Aorta (tissue), 5 donors: Measurements from ENCODE around the gene ELMO1. TPM values are rescaled to one million over a fixed set of nuclear protein-coding genes. Genes with fewer than 3 reads are reported as not detected.

Experiments
- ATAC-seq: fragments of 200-7000 bp; cut with Tn5 transposase; one replicate; pipeline ENCODE4 v1.9.1; 2022; ENCODE audit warnings: moderate library complexity; ENCODE audit not compliant: low FRiP score
- DNase-seq, 2 donors: peaks; one replicate each; pipeline ENCODE4 v3.0.0-alpha.2; 2020
- H3K27ac ChIP-seq, 2 donors: one replicate each; pipeline ENCODE4 v1.5.1; 2013; ENCODE audit warnings: low read length in 2 of 2, mild to moderate bottlenecking in 2 of 2, moderate library complexity in 2 of 2, control low read depth in 1 of 2, inconsistent platforms in 1 of 2, low read depth in 1 of 2
- H3K27me3 ChIP-seq, 2 donors: one replicate each; pipeline ENCODE4 v1.6.1; 2013; ENCODE audit warnings: control low read depth in 1 of 2, low read length in 1 of 2, mild to moderate bottlenecking in 1 of 2, moderate library complexity in 1 of 2; ENCODE audit not compliant: insufficient read depth in 2 of 2, control insufficient read depth in 1 of 2
- H3K36me3 ChIP-seq, 2 donors: one replicate each; pipeline ENCODE4 v1.6.1; 2013; ENCODE audit warnings: control low read depth in 1 of 2, low read length in 1 of 2, mild to moderate bottlenecking in 1 of 2; ENCODE audit not compliant: insufficient read depth in 2 of 2, control insufficient read depth in 1 of 2
- H3K4me1 ChIP-seq, 2 donors: one replicate each; pipeline ENCODE4 v1.6.1; 2013; ENCODE audit warnings: low read length in 2 of 2, control low read depth in 1 of 2, mild to moderate bottlenecking in 1 of 2, moderate library complexity in 1 of 2; ENCODE audit not compliant: insufficient read depth in 2 of 2, control insufficient read depth in 1 of 2
- H3K4me3 ChIP-seq, 2 donors: one replicate each; pipeline ENCODE4 v1.5.1; 2013; ENCODE audit warnings: low read length in 2 of 2, control low read depth in 1 of 2, mild to moderate bottlenecking in 1 of 2
- H3K9me3 ChIP-seq: one replicate; pipeline ENCODE4 v1.6.1; 2013; ENCODE audit warnings: mild to moderate bottlenecking, low read length; ENCODE audit not compliant: control insufficient read depth
- WGBS, 2 donors: extraction: QIAGEN DNeasy Blood & Tissue Kit; methylation state at CpG; one replicate each; pipeline ENCODE4 v1.1.7; 2013; 5-methylcytosine and 5-hydroxymethylcytosine counted together
- intact Hi-C, 2 donors: fragments of 100-400 bp; cut with DNase I; formaldehyde crosslinking; loops; one replicate each; pipeline versions ENCODE4 v1.14.2 to v1.15.0; 2022
- polyA plus RNA-seq, 2 donors: library from polyadenylated mRNA; stranded (reverse); fragments of 200-250 nt; gene quantifications; one replicate each; pipeline ENCODE4 v1.2.3, GENCODE V29; 2013
- total RNA-seq, 2 donors: library from RNA; stranded (reverse); fragmentation: NEBNext Ultra II Directional; extraction: Animal tissue kit (Norgen Biotek cat#: 25700); gene quantifications; one replicate each; pipeline ENCODE4 v1.2.1, GENCODE V29; 2021
- donor health status: healthy with polysubstance abuse.
- donor health status: Bipolar disorder and iron deficiency.
- donor health status: DM: no; HTN: no; CAD: no.
- donor health status: DM: no; HTN: no; CAD: no.
- donor health status: DM: yes; HTN: yes; CAD: no.

The ELMO1 gene
- total and polyA plus RNA-seq, 4 donors = 1.8 to 86.9 (median 24.8) TPM

DNA sequence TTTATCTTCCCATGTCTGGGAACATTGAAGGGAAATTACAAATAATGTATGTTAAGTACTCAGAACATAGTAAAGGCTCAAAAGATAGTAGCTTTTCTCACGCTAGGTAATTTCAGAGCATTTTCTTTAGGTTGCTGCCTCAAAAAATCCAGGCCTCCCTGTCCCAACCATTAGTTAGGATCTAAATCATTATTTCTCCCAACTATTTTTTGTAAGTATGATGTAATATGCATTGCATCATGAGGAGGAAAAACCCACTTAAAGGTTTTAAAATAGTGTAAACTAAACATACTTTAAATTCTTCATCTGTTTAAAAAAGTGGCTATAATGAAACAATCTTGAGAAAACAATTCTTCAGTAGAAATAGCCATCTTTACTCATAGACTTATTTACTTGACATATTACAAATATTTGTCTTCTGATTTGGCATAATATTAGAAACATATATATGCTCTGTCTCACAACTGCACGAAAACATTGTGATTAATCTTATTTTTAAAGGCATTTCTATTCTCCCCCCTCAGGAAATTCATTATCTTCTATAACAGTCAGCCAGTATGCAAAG lies 329.3 kb downstream of the ELMO1 start:
- WGBS, 2 donors = 52 to 61% methylated on average over 2 of the region's 2 CpGs
- H3K27me3 ChIP-seq = no peaks in the 10 kb centered on the region
- DNase-seq (no peak), ATAC-seq (no peak)
- no peak overlapping the region for H3K27ac ChIP-seq
- intact Hi-C loops = loop anchor here in 1 of 2 donors (10.0 kb wide), 1 partner anchor 85 kb away; no protein-coding TSS in a partner anchor
- H3K9me3 ChIP-seq = no peaks in the 10 kb centered on the region
- peaks cover 0 to 3% of the 10 kb centered on the region in 2 donors for H3K4me1 ChIP-seq
- no peaks in the 10 kb centered on the region for H3K36me3 ChIP-seq
- H3K4me3 ChIP-seq = no peak overlapping the region

DNA sequence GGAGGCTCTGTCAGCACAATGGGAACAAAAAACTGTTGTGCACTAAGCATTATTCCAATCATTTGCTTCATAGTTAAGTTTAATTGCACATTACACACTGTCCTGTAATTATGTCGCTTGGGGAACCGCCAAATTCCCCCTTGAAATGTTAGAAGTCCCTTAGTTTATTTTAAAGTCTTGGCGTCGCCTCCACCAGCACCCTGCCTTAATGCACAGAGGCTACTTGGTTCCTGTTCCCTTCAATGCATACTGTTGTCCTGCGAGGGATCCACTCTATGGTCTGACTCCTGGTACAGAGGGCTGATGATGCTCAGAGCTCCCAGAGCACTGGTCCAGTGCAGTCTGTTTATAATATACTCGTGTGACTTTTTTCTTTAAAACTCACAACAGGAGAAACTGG lies 330.7 kb downstream of the ELMO1 start:
- no peaks in the 10 kb centered on the region for H3K27me3 ChIP-seq
- no peaks in the 10 kb centered on the region for H3K36me3 ChIP-seq
- no peak overlapping the region for H3K27ac ChIP-seq
- H3K9me3 ChIP-seq = no peaks in the 10 kb centered on the region
- DNase-seq (no peak), ATAC-seq (no peak)
- no peak overlapping the region for H3K4me3 ChIP-seq
- intact Hi-C loops = loop anchor here in 1 of 2 donors (10.0 kb wide), 1 partner anchor 83 kb away; no protein-coding TSS in a partner anchor
- peaks cover 0 to 3% of the 10 kb centered on the region in 2 donors for H3K4me1 ChIP-seq
- WGBS, 2 donors = 64 to 73% methylated on average over 6 of the region's 6 CpGs

DNA sequence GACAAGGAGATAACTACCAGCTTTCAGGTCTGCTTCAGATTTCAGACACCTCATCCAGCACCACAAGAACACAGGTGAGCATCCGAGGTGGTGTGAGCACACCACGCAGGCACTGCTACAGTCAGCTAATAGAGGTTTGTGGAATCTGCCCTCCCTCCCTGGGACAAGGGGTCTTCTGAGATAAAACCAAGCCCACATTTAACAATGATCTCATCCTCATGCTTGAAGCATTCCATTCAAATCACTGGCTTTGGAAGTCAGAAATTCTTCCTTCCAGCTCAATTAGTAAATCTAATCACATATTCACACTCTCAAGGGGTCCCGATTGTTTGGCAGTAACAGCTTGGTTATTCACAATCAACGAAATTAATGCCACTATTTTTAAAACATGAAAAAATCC lies 331.4 kb downstream of the ELMO1 start:
- Histone ChIP-seq H3K4me1 (peaks cover 0 to 3% of the 10 kb centered on the region in 2 donors), H3K27ac (no peak overlapping the region), H3K36me3 (no peaks in the 10 kb centered on the region), H3K4me3 (no peak overlapping the region), H3K27me3 (no peaks in the 10 kb centered on the region), H3K9me3 (no peaks in the 10 kb centered on the region)
- no peak for DNase-seq
- no peak for ATAC-seq
- intact Hi-C loops = loop anchor here in 1 of 2 donors (10.0 kb wide), 1 partner anchor 82 kb away; no protein-coding TSS in a partner anchor
- WGBS, 2 donors = 56 to 62% methylated on average over 4 of the region's 4 CpGs

DNA sequence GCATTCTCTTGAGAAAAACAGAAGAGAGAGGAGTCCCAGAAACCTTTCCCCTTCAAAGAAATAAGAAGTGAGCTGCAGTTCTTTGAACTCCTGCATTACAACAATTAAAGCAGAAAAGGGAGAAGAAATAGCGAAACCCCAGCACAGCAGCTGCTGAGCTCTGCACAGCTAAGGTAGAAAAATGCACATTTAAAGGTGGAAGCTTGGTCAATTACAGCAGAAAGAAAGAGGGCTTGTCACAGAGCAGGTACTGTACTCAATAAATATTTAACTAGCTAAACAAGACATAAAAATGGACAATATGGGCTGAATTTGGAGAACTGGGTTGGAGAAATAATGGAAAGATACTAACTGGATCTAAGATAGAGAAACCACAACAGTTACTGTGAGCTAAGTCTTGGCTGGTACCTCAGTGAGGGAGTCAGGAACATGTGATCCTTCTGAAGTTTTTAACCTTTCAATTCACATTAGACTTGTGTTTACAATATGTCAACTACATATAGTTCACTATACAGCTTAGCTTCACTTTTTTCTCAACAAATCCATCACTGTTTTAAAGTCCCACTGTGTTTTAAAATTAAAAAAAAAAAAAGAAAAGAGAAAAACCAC lies 332.5 kb downstream of the ELMO1 start:
- no peak overlapping the region for H3K4me3 ChIP-seq
- no peaks in the 10 kb centered on the region for H3K36me3 ChIP-seq
- H3K27me3 ChIP-seq = no peaks in the 10 kb centered on the region
- intact Hi-C loops = loop anchor here in 1 of 2 donors (10.0 kb wide), 1 partner anchor 81 kb away; no protein-coding TSS in a partner anchor
- H3K4me1 ChIP-seq = peaks cover 0 to 3% of the 10 kb centered on the region in 2 donors
- no peak for ATAC-seq
- DNase-seq = no peak
- no peak overlapping the region for H3K27ac ChIP-seq
- H3K9me3 ChIP-seq = no peaks in the 10 kb centered on the region
- 97 to 100% methylated on average over 1 of the region's 1 CpG for WGBS, 2 donors

DNA sequence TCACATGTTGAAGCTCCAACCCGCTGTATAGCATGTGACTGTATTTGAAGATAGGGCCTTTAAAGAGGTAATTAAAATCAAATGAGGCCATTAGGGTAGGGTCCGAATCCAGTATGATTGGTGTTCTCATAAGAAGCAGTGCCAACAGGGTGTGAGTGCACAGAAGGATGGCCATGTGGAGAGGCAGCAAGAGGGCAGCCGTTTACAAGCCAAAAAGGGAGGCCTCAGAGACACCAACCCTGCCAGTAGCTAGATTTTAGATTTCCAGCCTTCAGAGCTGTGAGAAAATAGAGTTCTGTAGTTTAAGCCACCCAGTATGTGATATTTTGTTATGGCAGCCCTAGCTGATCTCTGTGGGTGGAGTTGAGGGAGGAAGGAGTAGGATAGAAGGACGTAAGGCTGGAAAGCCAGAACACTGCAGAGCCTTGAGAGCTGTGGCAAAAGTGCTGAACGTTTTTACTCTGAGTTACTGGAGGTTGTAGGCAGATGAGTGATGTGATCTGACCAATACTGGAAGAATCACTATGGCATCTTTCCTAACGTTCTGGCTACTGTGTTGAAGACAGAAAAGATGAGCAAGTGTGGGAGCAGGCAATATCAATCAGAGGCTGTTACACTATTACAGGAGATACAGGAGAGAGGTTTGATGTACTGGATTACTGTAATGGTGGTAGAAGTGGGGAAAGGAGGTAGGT lies 334.9 kb downstream of the ELMO1 start:
- DNase-seq = no peak
- no peaks in the 10 kb centered on the region for H3K36me3 ChIP-seq
- H3K4me3 ChIP-seq = no peak overlapping the region
- WGBS, 2 donors = 91 to 93% methylated on average over 6 of the region's 6 CpGs
- H3K27me3 ChIP-seq = no peaks in the 10 kb centered on the region
- peaks cover 0 to under 1% of the 10 kb centered on the region in 2 donors for H3K4me1 ChIP-seq
- no peaks in the 10 kb centered on the region for H3K9me3 ChIP-seq
- intact Hi-C loops = loop anchor here in 1 of 2 donors (10.0 kb wide), 1 partner anchor 79 kb away; no protein-coding TSS in a partner anchor
- H3K27ac ChIP-seq = no peak overlapping the region
- no peak for ATAC-seq

DNA sequence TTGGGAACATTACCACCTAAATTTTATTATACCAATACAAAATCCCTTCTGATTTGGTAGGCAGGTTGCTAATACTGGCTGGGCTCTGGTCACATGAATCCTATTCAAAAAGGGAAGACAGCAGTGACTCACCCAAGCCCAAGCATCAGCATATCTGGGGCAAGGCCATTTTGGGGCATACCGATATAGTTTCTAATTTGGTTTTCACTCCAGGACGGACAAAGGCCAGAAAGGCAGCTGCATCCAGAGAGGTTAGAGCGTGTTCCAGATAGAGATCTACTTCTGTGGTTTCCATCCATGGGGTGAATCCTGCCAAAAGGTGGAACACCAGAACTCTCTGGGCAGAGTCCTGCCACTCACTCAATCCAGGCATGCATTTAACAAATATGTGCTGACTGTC lies 335.8 kb downstream of the ELMO1 start:
- Histone ChIP-seq H3K36me3 (no peaks in the 10 kb centered on the region), H3K27me3 (no peaks in the 10 kb centered on the region), H3K4me3 (no peak overlapping the region), H3K27ac (no peak overlapping the region), H3K4me1 (no peaks in the 10 kb centered on the region), H3K9me3 (no peaks in the 10 kb centered on the region)
- intact Hi-C loops = loop anchor here in 1 of 2 donors (10.0 kb wide), 1 partner anchor 78 kb away; no protein-coding TSS in a partner anchor
- no peak for ATAC-seq
- 86 to 90% methylated on average over 3 of the region's 3 CpGs for WGBS, 2 donors
- no peak for DNase-seq

DNA sequence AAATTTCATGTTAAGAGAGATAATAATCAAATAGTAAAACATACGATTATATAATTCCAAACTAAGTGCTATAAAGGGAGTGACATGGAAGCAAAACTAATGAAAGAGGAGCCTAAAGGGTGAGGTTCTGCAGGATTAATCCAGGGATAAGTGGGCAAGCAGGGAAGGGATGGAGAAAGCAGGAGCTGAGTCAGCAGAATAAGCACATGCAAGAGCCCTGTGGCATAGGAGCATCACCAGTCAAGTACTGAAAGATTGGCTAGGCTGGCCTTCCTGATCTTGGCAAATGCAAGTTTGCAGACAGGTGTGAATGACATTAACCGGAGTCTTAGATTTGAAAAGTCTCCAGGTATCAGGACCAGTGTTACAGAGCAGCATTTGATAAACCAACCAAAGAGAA lies 336.4 kb downstream of the ELMO1 start:
- no peaks in the 10 kb centered on the region for H3K36me3 ChIP-seq
- 96 to 97% methylated on average over 2 of the region's 2 CpGs for WGBS, 2 donors
- H3K27me3 ChIP-seq = no peaks in the 10 kb centered on the region
- H3K4me1 ChIP-seq = no peaks in the 10 kb centered on the region
- no peaks in the 10 kb centered on the region for H3K9me3 ChIP-seq
- H3K4me3 ChIP-seq = no peak overlapping the region
- intact Hi-C loops = loop anchor here in 1 of 2 donors (10.0 kb wide), 1 partner anchor 77 kb away; no protein-coding TSS in a partner anchor
- H3K27ac ChIP-seq = no peak overlapping the region
- DNase-seq (no peak), ATAC-seq (no peak)

DNA sequence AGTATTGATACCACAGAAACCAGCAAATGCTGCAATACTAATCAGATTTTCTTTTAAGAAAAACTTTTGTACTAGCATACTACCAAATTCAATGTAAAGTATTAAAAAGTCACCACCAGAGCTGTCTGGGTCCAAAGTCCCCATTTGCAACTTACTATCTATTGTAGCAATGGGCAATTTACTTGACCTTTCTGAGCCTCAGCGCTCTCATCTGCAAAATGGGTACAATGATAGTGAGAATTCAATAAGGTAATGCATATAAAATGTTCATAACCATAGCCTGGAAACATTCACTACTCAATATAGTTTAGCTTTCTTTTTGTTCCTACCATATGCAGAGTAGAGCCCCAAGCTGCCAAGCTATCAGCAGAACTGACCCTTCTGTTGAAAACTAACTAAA lies 337.2 kb downstream of the ELMO1 start:
- Histone ChIP-seq H3K36me3 (no peaks in the 10 kb centered on the region), H3K4me3 (no peak overlapping the region), H3K27me3 (no peaks in the 10 kb centered on the region), H3K9me3 (no peaks in the 10 kb centered on the region), H3K4me1 (no peaks in the 10 kb centered on the region), H3K27ac (no peak overlapping the region)
- ATAC-seq = no peak
- 97 to 100% methylated on average over 1 of the region's 1 CpG for WGBS, 2 donors
- intact Hi-C loops = loop anchor here in 1 of 2 donors (10.0 kb wide), 1 partner anchor 77 kb away; no protein-coding TSS in a partner anchor
- no peak for DNase-seq
